Cortex of kidney (tissue), 1 donor: Measurements from ENCODE around the gene SMYD3.

Source experiments
- DNase-seq: peaks from one replicate; lab custom pipeline; 2025; lab: John Stamatoyannopoulos, UW

The SMYD3 gene

GRCh38 chr1:246275036-246275435, 232.0 kb downstream of the SMYD3 start:
- no peak for DNase-seq

DNA sequence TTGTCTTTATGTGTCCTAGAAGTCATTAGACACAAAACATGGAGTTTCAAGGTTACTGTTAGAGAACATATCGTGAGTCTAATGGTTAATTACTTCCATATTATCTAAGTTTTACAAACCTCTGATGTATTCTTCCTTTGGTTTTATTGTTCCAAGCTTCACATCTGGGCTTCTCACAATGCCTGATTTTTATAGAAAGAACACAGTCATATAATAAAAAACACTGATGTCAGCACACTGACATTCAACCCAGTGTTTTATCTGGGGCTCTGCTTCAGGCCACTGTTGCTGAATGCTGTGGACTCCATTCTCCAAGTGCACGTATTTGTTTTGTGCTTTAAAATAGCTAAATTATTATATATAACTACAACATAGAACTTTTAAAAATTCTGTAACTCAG, 232.9 kb downstream of the SMYD3 start:
- DNase-seq: no peak

GRCh38 chr1:246271516-246271915, 235.6 kb downstream of the SMYD3 start:
- no peak for DNase-seq

GRCh38 chr1:246270236-246270635, 236.8 kb downstream of the SMYD3 start:
- DNase-seq: no peak

GRCh38 chr1:246269466-246269865, 237.6 kb downstream of the SMYD3 start:
- no peak for DNase-seq

DNA sequence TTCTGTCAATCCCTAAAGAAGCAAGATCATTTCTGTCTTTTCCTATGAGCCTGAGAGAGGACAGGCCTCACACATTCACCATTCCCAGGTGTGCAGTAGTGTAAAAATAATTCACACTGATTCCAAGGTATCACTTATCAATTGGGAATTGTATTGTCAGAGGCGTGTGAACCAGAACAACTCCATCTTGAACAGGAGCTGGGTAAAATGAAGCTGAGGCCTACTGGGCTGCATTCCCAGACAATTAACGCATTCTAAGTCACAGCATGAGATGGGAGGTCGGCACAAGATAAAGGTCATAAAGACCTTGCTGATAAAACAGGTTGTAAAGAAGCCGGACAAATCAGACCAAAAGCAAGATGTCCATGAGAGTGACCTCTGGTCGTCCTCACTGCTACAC, 239.2 kb downstream of the SMYD3 start:
- DNase-seq: no peak

GRCh38 chr1:246267426-246267825, 239.7 kb downstream of the SMYD3 start:
- DNase-seq: no peak

DNA sequence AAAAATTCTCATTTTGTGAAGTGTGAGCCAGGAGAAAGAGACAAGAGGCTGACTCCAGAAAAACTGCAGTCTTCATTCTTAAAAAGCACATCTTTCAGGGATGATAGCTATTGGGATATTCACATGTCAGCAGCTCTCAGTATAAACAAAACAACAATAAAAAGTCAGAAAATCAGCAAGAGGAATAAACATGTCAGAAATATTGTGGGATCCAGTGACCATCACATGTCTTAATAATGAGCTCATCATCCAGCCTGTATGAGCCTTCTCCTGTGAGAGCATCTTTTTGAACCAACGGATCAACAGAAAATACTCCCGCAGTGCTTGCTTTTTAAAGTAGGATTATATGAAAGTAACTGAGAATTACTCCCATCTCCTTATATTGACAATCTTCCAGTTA, 241.6 kb downstream of the SMYD3 start:
- no peak for DNase-seq

DNA sequence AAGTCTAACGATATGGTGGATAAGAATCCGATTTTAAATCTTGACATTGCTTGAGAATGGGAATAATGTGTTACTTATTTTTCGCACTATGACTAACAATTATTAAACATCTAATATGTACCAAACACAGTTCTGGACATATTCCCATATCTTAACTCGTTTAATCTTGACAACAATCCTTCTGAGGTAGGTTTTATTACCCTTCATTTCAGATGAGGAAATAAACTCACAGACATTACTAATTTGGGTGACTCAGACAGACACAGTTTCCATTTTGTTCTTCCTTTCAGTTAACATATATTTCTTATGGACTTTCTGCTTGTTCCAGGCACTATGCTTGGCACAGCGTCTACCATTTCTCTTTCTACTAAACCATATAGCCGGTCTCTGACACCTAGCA, 244.8 kb downstream of the SMYD3 start:
- no peak for DNase-seq

DNA sequence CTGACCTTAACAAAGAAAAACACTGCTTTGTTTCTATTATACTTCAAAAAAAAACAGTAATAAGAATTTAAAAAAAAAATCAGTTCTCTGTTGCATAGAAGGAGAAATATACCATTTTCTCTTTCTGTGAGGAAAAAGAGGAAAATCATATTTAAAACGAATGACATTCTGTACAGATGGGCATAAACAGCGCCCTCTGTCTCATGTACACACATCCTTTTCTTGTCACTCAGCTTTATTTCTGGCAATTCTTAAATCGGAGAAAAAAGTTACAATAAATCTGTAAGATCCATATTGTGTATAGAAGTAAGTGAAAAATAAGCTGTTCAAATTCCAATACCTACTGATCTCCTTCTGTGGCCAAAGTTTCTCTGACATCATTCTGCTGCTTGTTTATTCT, 245.4 kb downstream of the SMYD3 start:
- no peak for DNase-seq

DNA sequence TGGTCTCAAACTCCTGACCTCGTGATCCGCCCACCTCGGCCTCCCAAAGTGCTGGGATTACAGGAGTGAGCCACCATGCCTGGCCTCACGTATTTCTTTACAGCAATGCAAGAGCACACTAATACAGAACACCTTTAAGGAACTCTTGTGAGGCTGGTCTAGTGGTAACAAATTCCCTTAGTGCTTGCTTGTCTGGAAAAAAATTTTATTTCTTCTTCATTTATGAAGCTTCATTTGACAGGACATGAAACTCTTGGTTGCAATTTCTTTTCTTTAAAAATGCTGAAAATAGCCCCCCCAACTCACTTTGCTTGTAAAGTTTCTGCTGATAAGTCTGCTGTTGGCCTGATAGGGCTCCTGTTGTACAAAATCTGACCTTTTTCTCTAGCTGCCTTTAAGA, 248.8 kb downstream of the SMYD3 start:
- no peak for DNase-seq

DNA sequence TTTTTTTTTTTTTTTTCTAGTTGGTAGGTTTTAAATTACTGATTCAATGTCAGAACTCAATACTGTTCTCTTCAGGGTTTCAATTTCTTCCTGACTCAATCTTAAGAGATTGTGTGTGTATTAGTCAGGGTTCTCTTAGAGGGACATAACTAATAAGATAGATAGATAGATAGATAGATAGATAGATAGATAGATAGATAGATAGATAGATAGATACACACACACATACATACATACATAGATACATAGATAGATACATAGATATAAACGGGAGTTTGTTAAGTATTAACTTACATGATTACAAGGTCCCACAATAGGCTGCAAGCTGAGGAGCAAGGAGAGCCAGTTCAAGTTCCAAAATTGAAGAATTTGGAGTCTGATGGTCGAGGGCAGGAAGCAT, 251.3 kb downstream of the SMYD3 start:
- no peak for DNase-seq

- DNase-seq: no peak
Observed at GRCh38 chr1:246254854-246255253, 252.2 kb downstream of the SMYD3 start.

DNA sequence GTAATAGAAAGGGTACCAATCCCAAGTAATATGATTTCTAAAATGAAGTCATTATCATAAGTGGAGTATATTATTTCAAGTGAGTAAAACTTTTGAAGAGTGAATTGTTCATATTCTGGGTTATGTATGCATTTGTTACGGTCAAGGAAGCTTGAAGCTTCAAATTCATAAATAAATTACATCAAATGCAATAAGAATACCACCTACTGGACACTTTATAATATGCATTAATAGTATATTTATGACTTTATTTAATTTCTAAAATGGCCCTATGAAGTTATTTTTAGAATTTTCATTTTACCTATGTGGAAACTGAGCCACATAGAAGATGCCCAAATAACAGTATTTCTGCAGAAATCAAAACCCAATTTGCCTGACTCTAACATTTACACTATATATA, 260.6 kb downstream of the SMYD3 start:
- no peak for DNase-seq

DNA sequence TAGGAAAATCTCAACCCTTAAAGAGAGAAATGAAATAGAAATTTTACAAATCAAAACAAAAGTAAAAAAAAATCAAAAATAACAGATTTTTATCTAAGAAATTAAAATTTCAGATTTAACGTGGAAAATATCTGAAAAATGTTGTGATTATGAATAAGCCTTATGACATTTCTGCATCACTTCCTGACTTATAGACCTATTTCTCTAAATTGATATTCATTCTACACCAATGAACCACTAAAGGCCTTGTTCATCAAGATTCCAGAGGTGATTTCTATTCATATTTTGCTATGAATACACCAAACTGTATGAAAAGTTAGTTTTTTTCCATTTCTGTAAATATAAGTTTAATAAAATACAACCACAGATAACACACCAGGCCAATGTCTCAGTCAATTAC, 261.5 kb downstream of the SMYD3 start:
- DNase-seq: no peak

DNA sequence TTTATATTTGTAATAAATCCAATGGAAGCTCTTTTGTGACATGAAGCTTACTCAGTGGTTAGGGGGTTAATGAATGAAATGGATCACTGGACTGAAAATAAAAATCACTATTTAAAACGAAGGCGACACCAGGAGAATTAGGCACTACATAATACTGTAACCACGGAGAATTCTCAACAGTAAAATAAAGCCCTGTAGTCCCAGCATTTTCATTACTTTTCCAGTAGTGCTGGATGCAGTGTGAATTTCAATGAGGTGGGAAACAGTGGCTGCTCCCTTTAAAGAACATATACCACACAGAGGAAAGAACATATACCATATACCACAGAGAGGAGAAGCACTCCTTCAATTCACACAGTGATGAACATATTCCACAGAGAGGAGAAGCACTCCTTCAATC, 275.0 kb downstream of the SMYD3 start:
- DNase-seq: no peak

- no peak for DNase-seq
Observed at GRCh38 chr1:246226041-246226440, 281.0 kb downstream of the SMYD3 start.

DNA sequence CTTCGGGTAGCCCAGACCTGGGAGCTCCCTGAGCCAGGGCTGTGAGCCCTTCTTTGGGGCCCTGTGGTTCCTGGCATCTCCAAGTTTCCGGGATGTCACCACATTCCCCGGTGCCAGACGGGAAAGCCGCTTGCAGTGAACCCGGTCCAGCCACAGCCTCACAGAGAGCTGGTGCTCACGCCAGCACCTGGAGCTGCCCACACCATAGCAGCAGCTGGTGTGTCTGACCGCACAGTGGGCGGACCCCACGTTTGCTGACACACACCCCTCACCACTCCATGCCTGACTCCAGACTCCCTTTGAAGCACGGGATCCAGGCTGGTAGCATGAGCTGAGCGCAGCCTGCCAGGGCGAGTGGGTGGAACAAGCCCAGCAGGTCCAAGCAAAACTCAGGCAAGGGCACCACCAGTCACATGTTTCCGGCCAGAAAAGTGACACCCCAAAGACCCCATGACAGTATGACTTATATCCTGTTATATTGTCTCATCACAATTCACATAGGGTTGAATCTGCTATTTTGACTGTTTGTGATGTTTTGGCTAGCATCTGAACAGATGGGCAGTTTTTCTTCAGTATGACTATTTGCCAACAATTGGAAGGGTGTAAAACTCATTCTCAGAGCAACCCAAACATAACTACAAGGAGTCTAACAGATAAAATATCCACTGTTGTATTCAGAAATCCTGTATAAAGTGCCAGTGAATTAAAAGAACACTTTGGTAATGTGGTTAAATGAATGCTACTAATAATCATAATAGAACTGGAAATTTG, 285.4 kb downstream of the SMYD3 start:
- DNase-seq: no peak

DNA sequence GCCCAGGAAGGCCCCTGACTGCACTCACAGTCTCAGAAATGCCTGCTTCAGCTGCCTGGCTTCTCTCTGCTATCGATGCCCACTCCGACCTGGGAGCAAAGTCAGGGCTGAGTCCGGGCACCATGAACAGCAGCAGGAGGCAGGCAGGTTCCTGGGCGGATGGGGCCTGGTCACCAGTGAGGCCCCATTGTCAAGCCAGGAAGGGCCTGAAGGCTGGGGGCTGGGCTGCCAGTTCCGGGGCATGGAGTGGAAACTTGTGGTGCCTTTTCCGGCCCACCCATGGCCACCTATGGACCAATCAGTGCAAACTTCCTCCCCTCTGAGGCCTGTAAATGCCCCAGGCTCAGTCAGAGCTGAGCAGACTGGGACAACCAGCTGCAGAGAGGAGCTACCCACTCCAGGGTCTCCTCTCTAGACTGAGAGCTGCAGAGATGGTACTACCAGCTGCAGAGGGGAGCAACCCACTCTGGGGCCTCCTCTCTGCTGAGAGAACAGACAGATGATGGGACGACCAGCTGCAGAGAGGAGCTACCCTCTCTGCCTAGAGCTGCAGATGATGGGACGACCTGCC, 286.5 kb downstream of the SMYD3 start:
- DNase-seq: no peak

GRCh38 chr1:246219508-246220030, 287.5 kb downstream of the SMYD3 start:
- no peak for DNase-seq

GRCh38 chr1:246218686-246219085, 288.4 kb downstream of the SMYD3 start:
- no peak for DNase-seq

GRCh38 chr1:246216906-246217305, 290.2 kb downstream of the SMYD3 start:
- DNase-seq: no peak

DNA sequence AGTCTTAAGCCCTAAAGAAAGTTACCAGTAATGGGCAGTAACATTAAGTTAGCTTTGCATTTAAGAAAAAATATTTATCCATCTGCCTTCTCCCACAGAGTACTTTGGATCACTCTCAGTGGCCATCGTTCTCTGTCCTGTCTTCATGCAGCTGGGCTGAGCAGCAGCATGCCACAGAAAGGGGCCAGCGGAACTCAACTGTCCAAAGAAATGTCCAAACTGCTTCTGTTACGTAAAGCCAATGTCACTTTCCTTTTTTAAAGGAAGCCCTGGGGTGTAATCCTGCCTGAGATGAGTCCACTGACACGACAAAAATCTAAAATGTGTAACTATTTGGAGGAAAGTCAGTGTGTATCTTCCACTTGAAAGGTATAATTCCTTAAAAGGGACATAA, 291.6 kb downstream of the SMYD3 start:
- no peak for DNase-seq
